Measurements from ENCODE around the gene SH3RF3. TPM values are rescaled to one million over a fixed set of nuclear protein-coding genes. Genes with fewer than 3 reads are reported as not detected.

SH3RF3 gene
- total and polyA plus RNA-seq, 9 of the 15 experiments (the other 6 are each of a cell fraction or from before 2014, with no cell fraction given) = 0.02 TPM; not detected in 8

GRCh38 chr2:109311771-109312170 lies 182.8 kb downstream of the SH3RF3 start:
- no peak overlapping the region for H3K4me3 ChIP-seq
- no peak overlapping the region for H3K4me2 ChIP-seq (ENCODE audit: insufficient read depth, low read length)
- DNase-seq (ENCODE audit: extremely low read depth in 1 of 4, low spot score in 3 of 4) = no peak
- no TSS peak for BruUV-seq (replicated peaks)
- in situ Hi-C loops (cut with MboI) (no loop called here), intact Hi-C loops (cut with micrococcal nuclease) (no loop called here)
- peaks cover under 1 to 10% of the 10 kb centered on the region in 2 experiments; a peak in 2 of 5 replicates for H3K27me3 ChIP-seq (ENCODE audit: control insufficient read depth in 2 of 2, insufficient read depth in 2 of 2, low read length in 2 of 2)
- ChIA-PET POLR2A (no interaction called here), CTCF (ENCODE audit: low intra/inter-chr PET ratio) (no interaction called here)
- H3K9ac ChIP-seq (ENCODE audit: insufficient read depth in 1 of 2, low read depth in 2 of 2, low read length in 2 of 2) = no peak overlapping the region
- H3K36me3 ChIP-seq (ENCODE audit: control insufficient read depth, insufficient read depth, low read length) = no peaks in the 10 kb centered on the region
- H3K4me1 ChIP-seq (replicated peaks in 1 of 2; ENCODE audit: control insufficient read depth in 2 of 2, insufficient read depth in 2 of 2, low read length in 2 of 2) = no peaks in the 10 kb centered on the region
- 0 out of 2 replicates have a peak, but pooled peaks cover 8% of the 10 kb centered on the region for H4K20me1 ChIP-seq (replicated peaks; ENCODE audit: control insufficient read depth, insufficient read depth, low read length)
- peaks cover 2% of the 10 kb centered on the region for H3K9me1 ChIP-seq (ENCODE audit: control insufficient read depth, insufficient read depth, low read length)
- H3K9me3 ChIP-seq (replicated peaks; ENCODE audit: control insufficient read depth, insufficient read depth, low read depth, low read length) = no peaks in the 10 kb centered on the region
- H3K79me2 ChIP-seq (ENCODE audit: control insufficient read depth, insufficient read depth, low read length) = no peaks in the 10 kb centered on the region
- ATAC-seq = no peak
- FAIRE-seq = no peak
- 0% methylated on average over 5 of the region's 5 CpGs for WGBS (ENCODE audit: insufficient coverage, low coverage, missing lambda C conversion rate)
- H3K27ac ChIP-seq (ENCODE audit: extremely low read depth, low read depth, low read length) = no peak overlapping the region
- H2AFZ ChIP-seq (ENCODE audit: low read depth, low read length) = no peak overlapping the region
- TF ChIP-seq SRF (CRISPR knock-in tag; IDR thresholded peaks at IDR 0.05) (no peak), NFIX (CRISPR knock-in tag; IDR thresholded peaks at IDR 0.05; ENCODE audit: low read depth) (no peak), ZNF253 (CRISPR knock-in tag; conservative IDR thresholded peaks at IDR 0.05) (no peak), PHF20 (IDR thresholded peaks at IDR 0.05; ENCODE audit: partially characterized antibody) (no peak), ZNF445 (CRISPR knock-in tag; IDR thresholded peaks at IDR 0.05; ENCODE audit: low read depth) (no peak), ID3 (CRISPR knock-in tag; IDR thresholded peaks at IDR 0.05) (no peak), ID3 (tag; IDR thresholded peaks at IDR 0.05) (no peak), ZKSCAN1 (IDR thresholded peaks at IDR 0.05; ENCODE audit: low read depth, low read length) (no peak), DNMT1 (IDR thresholded peaks at IDR 0.05) (no peak), NR3C1 (CRISPR knock-in tag; IDR thresholded peaks at IDR 0.05) (no peak), TRIM24 (IDR thresholded peaks at IDR 0.05) (no peak), POLR3A (IDR thresholded peaks at IDR 0.05; ENCODE audit: borderline replicate concordance, extremely low read depth, insufficient read depth, insufficient read length) (no peak), RBM17 (IDR thresholded peaks at IDR 0.05; ENCODE audit: borderline replicate concordance, low read depth, low read length) (no peak)
- TF ChIP-seq, protein P1, sequence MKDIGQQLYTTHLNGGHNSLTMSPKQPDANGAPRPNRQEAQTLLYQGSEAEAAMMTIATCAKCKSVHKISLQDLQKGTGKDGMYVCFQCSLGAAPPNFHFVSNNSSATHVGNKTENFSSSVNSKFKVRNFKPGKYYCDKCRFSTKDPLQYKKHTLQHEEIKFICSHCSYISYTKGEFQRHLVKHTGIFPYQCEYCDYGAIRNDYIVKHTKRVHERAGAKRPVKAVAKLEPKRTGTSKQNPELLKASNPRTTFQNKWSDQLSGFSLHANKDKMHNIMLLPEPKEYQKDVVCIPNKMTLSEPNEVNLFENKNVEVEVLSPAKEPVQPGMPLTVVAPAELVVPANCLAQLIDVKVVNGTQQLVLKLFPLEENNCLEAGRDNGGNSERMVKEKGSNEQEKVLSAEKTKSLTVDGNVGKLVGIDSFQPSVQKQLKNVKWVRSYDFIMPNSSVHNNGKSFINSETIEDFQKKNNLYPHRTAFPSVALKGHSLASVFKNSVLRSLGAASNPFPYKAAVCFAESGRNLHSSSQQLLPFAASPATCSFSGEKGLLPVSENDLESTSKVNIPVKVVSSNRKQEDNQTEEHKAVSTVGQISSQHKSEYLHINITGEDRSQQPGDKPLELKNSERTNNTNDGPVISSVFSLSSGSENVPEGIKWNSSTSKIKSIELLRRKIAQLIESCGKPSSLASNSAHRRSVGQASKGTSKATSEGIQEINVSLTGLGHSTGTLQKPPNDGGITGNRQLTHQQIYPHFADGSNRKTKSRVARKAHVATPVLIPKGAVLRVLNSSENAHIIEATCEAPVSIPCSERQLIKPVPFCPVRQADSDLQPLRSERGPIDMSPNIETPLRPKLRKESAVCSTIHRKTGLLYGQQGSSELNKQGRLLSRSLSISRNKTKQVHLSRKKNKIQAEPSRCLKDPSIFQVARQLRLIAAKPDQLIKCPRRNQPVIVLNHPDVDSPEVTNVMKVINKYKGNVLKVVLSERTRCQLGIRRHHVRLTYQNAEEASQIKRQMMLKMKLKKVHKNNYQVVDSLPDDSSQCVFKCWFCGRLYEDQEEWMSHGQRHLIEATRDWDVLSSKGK (CRISPR knock-in tag; IDR thresholded peaks at IDR 0.05) = no peak
- TF ChIP-seq, protein P2, sequence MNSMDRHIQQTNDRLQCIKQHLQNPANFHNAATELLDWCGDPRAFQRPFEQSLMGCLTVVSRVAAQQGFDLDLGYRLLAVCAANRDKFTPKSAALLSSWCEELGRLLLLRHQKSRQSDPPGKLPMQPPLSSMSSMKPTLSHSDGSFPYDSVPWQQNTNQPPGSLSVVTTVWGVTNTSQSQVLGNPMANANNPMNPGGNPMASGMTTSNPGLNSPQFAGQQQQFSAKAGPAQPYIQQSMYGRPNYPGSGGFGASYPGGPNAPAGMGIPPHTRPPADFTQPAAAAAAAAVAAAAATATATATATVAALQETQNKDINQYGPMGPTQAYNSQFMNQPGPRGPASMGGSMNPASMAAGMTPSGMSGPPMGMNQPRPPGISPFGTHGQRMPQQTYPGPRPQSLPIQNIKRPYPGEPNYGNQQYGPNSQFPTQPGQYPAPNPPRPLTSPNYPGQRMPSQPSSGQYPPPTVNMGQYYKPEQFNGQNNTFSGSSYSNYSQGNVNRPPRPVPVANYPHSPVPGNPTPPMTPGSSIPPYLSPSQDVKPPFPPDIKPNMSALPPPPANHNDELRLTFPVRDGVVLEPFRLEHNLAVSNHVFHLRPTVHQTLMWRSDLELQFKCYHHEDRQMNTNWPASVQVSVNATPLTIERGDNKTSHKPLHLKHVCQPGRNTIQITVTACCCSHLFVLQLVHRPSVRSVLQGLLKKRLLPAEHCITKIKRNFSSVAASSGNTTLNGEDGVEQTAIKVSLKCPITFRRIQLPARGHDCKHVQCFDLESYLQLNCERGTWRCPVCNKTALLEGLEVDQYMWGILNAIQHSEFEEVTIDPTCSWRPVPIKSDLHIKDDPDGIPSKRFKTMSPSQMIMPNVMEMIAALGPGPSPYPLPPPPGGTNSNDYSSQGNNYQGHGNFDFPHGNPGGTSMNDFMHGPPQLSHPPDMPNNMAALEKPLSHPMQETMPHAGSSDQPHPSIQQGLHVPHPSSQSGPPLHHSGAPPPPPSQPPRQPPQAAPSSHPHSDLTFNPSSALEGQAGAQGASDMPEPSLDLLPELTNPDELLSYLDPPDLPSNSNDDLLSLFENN (IDR thresholded peaks at IDR 0.05; ENCODE audit: low read depth in 2 of 2, low read length in 2 of 2) = no peak
